Panc1 (cell line): ENCODE data around the gene CKM. TPM values are rescaled to one million over a fixed set of nuclear protein-coding genes. Genes with fewer than 3 reads are reported as not detected.

Experiments used
- ATAC-seq: fragments of 200-7000 bp; cut with Tn5 transposase; 2 replicates; pipeline ENCODE4 v1.9.1; 2020; ENCODE audit warnings: mild to moderate bottlenecking, moderate library complexity
- BruUV-seq: library from RNA; stranded (reverse); fragments of 400-500 nt; replicated peaks from 2 replicates; lab custom pipeline; 2021; lab: Mats Ljungman, UMichigan
- CTCF ChIA-PET: fragments of 300-600 bp; sonication (Branson Sonifier 250); formaldehyde crosslinking; loops from one replicate; lab custom pipeline; 2022; ENCODE audit warnings: antibody characterized with exemption; lab: Charles Lee
- POLR2A ChIA-PET: fragments of 300-600 bp; sonication (Branson Sonifier 250); formaldehyde crosslinking; loops from one replicate; lab custom pipeline; 2022; ENCODE audit warnings: antibody characterized with exemption; lab: Charles Lee
- DNase-seq: peaks from one replicate; pipeline ENCODE4 v3.0.0-alpha.2; 2010; ENCODE audit warnings: low read depth, low spot score
- H3K27ac ChIP-seq: 2 replicates; pipeline ENCODE4 v1.5.1; 2011; ENCODE audit warnings: mild to moderate bottlenecking, low read length, inconsistent platforms
- H3K27me3 ChIP-seq: fragments of 200-500 bp; sonication (Bioruptor generic); 2 replicates; pipeline ENCODE4 v1.6.0; 2014; ENCODE audit warnings: low read length, inconsistent platforms; ENCODE audit not compliant: control insufficient read depth, insufficient read depth
- H3K36me3 ChIP-seq: fragments of 200-500 bp; sonication (Bioruptor generic); 2 replicates; pipeline ENCODE4 v1.5.1; 2014; ENCODE audit warnings: inconsistent platforms, mild to moderate bottlenecking, low read length, moderate library complexity; ENCODE audit not compliant: control insufficient read depth, insufficient read depth
- H3K4me1 ChIP-seq: 2 replicates; pipeline ENCODE4 v1.5.1; 2011; ENCODE audit warnings: inconsistent platforms, mild to moderate bottlenecking, low read length, moderate library complexity; ENCODE audit not compliant: control insufficient read depth, insufficient read depth
- H3K4me3 ChIP-seq, 2 experiments: 2 replicates each; pipeline ENCODE4 v1.5.1; 2011 to 2012; ENCODE audit warnings: low read depth in 2 of 2, low read length in 2 of 2, mild to moderate bottlenecking in 2 of 2, inconsistent platforms in 1 of 2, moderate library complexity in 1 of 2
- H3K9me3 ChIP-seq: fragments of 200-500 bp; sonication (Bioruptor generic); 2 replicates; pipeline ENCODE4 v1.5.1; 2014; ENCODE audit warnings: low read depth, mild to moderate bottlenecking, inconsistent platforms, low read length, moderate library complexity; ENCODE audit not compliant: control insufficient read depth, insufficient read depth
- POLR2AphosphoS5 ChIP-seq: IDR thresholded peaks from 2 replicates; pipeline ENCODE4 v1.6.1; 2012; ENCODE audit warnings: mild to moderate bottlenecking, low read depth, low read length, moderate library complexity
- SIN3A ChIP-seq: IDR thresholded peaks from 2 replicates; pipeline ENCODE4 v1.6.1; 2012; ENCODE audit warnings: low read depth, mild to moderate bottlenecking, low read length, moderate library complexity, borderline replicate concordance; ENCODE audit not compliant: insufficient read depth
- TCF7L2 ChIP-seq: IDR thresholded peaks from 2 replicates; pipeline ENCODE4 v1.6.1; 2011; ENCODE audit warnings: mild to moderate bottlenecking, low read depth, low read length, inconsistent platforms
- in situ Hi-C: cut with HindIII; loops from 2 replicates; pipeline ENCODE4 v1.10.0; 2016; ENCODE audit warnings: low sequenced_read_pairs, low pct_unique_long_range_greater_than_20kb
- intact Hi-C: fragments of 100-400 bp; cut with micrococcal nuclease; formaldehyde crosslinking; loops from one replicate; pipeline ENCODE4 v1.10.0; 2022; ENCODE audit not compliant: unreplicated experiment
- total RNA-seq: library from RNA; stranded (reverse); gene quantifications from one replicate; pipeline ENCODE4 v1.2.1, GENCODE V29; 2021; ENCODE audit not compliant: unreplicated experiment
- TF ChIP-seq, protein P1 (sequence below), 2 experiments: IDR thresholded peaks; 2 replicates each; pipeline ENCODE4 v1.6.1; 2011 to 2012; ENCODE audit warnings: low read depth in 2 of 2, control low read depth in 1 of 2, low read length in 1 of 2, mild to moderate bottlenecking in 1 of 2, moderate library complexity in 1 of 2; ENCODE audit not compliant: insufficient read depth in 1 of 2
- TF ChIP-seq, protein P2 (sequence below): fragments of 450-650 bp; IDR thresholded peaks from 2 replicates; pipeline ENCODE4 v1.5.1; 2017; ENCODE audit warnings: mild to moderate bottlenecking

Gene CKM
- total RNA-seq, 1 experiment from 2014 or later = not detected

DNA sequence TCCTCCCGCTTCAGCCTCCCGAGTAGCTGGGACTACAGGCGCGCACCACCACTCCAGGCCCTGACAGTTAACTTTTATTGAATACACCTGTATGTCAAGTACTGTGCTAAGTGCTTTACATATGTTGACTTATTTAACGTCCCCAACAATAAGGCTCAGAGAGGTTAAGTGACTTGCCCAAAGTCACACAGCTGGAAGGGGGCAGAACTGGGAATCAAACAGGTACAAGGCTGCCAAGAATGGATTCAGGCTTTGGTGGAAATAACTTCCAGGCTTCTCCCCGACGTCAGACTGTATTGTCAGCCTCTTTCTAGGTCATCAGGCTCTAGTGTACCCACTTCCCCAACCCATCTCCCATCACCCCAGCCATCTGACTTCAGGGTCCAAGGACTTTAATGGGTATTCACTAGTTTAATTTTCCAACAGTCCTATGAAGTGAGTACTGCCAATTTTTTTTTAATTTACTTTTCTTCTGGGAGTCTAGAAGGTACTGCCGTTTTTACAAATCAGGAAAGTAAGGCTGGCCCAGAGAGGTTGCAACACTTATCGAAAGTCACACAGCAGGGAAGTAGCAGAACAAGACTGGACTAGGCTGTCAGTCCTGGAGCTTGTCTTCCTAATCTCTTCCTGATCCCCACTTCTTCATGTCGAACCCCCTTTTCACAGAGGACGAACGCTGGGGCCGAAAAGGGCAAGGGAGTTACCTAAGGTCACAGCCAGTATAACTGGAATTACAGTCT is 4.9 kb upstream of the CKM start:
- intact Hi-C loops (loop anchor here (10.0 kb wide), 1 partner anchor 73 kb away; the partner anchor contains the start of gene MARK4), in situ Hi-C loops (no loop called here)
- H3K4me3 ChIP-seq = no peak overlapping the region
- no peak overlapping the region for H3K27ac ChIP-seq
- ATAC-seq = no peak
- ChIA-PET POLR2A (no interaction called here), CTCF (no interaction called here)
- TF ChIP-seq SIN3A = no peak
- no peak for DNase-seq
- BruUV-seq = no TSS peak
- H3K36me3 ChIP-seq = no peaks in the 10 kb centered on the region
- peaks cover 7% of the 10 kb centered on the region for H3K4me1 ChIP-seq
- no peaks in the 10 kb centered on the region for H3K9me3 ChIP-seq
- no peaks in the 10 kb centered on the region for H3K27me3 ChIP-seq

DNA sequence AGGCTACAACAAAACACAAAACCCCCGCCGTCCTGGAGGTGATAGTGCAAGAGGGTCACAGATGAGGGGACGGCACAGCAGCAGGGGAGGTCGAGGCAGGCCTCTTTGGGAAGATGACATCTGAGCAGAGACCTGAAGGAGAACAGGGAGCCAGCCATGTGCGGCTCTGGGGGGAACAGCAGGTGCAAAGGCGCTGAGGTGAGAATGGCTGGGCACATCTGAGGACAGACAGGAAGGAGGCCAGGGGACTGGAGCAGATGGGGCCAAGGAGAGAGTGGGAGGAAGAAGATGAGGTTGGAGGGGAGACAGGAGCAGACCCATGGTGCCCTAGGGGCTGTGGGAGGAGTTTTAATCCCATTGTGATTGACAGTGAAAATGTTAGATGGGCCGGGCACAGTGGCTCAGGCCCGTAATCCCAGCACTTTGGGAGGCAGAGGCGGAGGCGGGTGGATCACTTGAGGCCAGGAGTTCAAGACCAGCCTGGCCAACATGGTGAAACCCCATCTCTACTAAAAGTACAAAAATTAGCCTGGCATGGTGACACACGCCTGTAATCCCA is 1.8 kb upstream of the CKM start:
- POLR2A ChIA-PET = no interaction called here

More for the DNA sequence above, 1.8 kb upstream of the CKM start:
- intact Hi-C loops = loop anchor here (10.0 kb wide), 1 partner anchor 70 kb away; the partner anchor contains the start of gene MARK4
- Histone ChIP-seq H3K4me3 (no peak overlapping the region), H3K27me3 (no peaks in the 10 kb centered on the region), H3K36me3 (no peaks in the 10 kb centered on the region), H3K9me3 (no peaks in the 10 kb centered on the region), H3K27ac (no peak overlapping the region), H3K4me1 (peaks cover 10% of the 10 kb centered on the region)
- DNase-seq (no peak), ATAC-seq (no peak)
- TF ChIP-seq, protein P1, sequence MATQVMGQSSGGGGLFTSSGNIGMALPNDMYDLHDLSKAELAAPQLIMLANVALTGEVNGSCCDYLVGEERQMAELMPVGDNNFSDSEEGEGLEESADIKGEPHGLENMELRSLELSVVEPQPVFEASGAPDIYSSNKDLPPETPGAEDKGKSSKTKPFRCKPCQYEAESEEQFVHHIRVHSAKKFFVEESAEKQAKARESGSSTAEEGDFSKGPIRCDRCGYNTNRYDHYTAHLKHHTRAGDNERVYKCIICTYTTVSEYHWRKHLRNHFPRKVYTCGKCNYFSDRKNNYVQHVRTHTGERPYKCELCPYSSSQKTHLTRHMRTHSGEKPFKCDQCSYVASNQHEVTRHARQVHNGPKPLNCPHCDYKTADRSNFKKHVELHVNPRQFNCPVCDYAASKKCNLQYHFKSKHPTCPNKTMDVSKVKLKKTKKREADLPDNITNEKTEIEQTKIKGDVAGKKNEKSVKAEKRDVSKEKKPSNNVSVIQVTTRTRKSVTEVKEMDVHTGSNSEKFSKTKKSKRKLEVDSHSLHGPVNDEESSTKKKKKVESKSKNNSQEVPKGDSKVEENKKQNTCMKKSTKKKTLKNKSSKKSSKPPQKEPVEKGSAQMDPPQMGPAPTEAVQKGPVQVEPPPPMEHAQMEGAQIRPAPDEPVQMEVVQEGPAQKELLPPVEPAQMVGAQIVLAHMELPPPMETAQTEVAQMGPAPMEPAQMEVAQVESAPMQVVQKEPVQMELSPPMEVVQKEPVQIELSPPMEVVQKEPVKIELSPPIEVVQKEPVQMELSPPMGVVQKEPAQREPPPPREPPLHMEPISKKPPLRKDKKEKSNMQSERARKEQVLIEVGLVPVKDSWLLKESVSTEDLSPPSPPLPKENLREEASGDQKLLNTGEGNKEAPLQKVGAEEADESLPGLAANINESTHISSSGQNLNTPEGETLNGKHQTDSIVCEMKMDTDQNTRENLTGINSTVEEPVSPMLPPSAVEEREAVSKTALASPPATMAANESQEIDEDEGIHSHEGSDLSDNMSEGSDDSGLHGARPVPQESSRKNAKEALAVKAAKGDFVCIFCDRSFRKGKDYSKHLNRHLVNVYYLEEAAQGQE (IDR thresholded peaks at IDR 0.05; ENCODE audit: insufficient read depth in 1 of 2, low read depth in 2 of 2, low read length in 1 of 2) = no peak
- TF ChIP-seq POLR2AphosphoS5 = no peak
- TF ChIP-seq TCF7L2 = no peak
- TF ChIP-seq, protein P2, sequence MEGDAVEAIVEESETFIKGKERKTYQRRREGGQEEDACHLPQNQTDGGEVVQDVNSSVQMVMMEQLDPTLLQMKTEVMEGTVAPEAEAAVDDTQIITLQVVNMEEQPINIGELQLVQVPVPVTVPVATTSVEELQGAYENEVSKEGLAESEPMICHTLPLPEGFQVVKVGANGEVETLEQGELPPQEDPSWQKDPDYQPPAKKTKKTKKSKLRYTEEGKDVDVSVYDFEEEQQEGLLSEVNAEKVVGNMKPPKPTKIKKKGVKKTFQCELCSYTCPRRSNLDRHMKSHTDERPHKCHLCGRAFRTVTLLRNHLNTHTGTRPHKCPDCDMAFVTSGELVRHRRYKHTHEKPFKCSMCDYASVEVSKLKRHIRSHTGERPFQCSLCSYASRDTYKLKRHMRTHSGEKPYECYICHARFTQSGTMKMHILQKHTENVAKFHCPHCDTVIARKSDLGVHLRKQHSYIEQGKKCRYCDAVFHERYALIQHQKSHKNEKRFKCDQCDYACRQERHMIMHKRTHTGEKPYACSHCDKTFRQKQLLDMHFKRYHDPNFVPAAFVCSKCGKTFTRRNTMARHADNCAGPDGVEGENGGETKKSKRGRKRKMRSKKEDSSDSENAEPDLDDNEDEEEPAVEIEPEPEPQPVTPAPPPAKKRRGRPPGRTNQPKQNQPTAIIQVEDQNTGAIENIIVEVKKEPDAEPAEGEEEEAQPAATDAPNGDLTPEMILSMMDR = no peak
- no peak for TF ChIP-seq SIN3A
- in situ Hi-C loops = no loop called here
- CTCF ChIA-PET = no interaction called here
- BruUV-seq = no TSS peak
